Hepatocyte (in vitro differentiated cells): ENCODE data around the gene POU2AF3. TPM values are rescaled to one million over a fixed set of nuclear protein-coding genes. Genes with fewer than 3 reads are reported as not detected.

Experiments
- DNase-seq: peaks from one replicate; pipeline ENCODE4 v3.0.0-alpha.2; 2016; ENCODE audit warnings: low spot score
- H2AFZ ChIP-seq: fragments of 200-600 bp; sonication (generic); 2 replicates; pipeline ENCODE4 v1.6.0; 2016; ENCODE audit warnings: antibody characterized with exemption, mild to moderate bottlenecking
- H3K27ac ChIP-seq: fragments of 200-600 bp; sonication (generic); 2 replicates; pipeline ENCODE4 v1.5.1; 2016; ENCODE audit warnings: mild to moderate bottlenecking
- H3K27me3 ChIP-seq: fragments of 200-600 bp; sonication (generic); 2 replicates; pipeline ENCODE4 v1.6.1; 2016
- H3K36me3 ChIP-seq: fragments of 200-600 bp; sonication (generic); replicated peaks from 2 replicates; pipeline ENCODE4 v1.5.1; 2016; ENCODE audit warnings: low read depth; ENCODE audit not compliant: insufficient read depth
- H3K4me1 ChIP-seq: fragments of 200-600 bp; sonication (generic); 2 replicates; pipeline ENCODE4 v1.5.1; 2016; ENCODE audit warnings: mild to moderate bottlenecking, moderate library complexity; ENCODE audit not compliant: insufficient read depth
- H3K4me2 ChIP-seq: fragments of 200-600 bp; sonication (generic); 2 replicates; pipeline ENCODE4 v1.6.0; 2016
- H3K4me3 ChIP-seq: fragments of 200-600 bp; sonication (generic); 2 replicates; pipeline ENCODE4 v1.5.1; 2016; ENCODE audit warnings: mild to moderate bottlenecking
- H3K79me2 ChIP-seq: fragments of 200-600 bp; sonication (generic); 2 replicates; pipeline ENCODE4 v1.6.0; 2017; ENCODE audit warnings: mild to moderate bottlenecking
- H3K9me2 ChIP-seq: fragments of 200-600 bp; sonication (generic); replicated peaks from 2 replicates; pipeline ENCODE4 v1.6.0; 2017; ENCODE audit warnings: mild to moderate bottlenecking; ENCODE audit not compliant: insufficient read depth
- H3K9me3 ChIP-seq: fragments of 200-600 bp; sonication (generic); 2 replicates; pipeline ENCODE4 v1.5.1; 2016; ENCODE audit warnings: low read depth, mild to moderate bottlenecking
- H4K20me1 ChIP-seq: fragments of 200-600 bp; sonication (generic); 2 replicates; pipeline ENCODE4 v1.6.0; 2016; ENCODE audit warnings: mild to moderate bottlenecking; ENCODE audit not compliant: insufficient read depth, poor library complexity, severe bottlenecking
- EZH2 ChIP-seq: fragments of 200-600 bp; sonication (generic); IDR thresholded peaks from 2 replicates; pipeline ENCODE4 v1.6.1; 2016; ENCODE audit warnings: antibody characterized with exemption, mild to moderate bottlenecking, borderline replicate concordance
- EZH2phosphoT487 ChIP-seq: fragments of 200-600 bp; sonication (generic); IDR thresholded peaks from one replicate; pipeline ENCODE4 v1.6.1; 2018; ENCODE audit warnings: antibody characterized with exemption, mild to moderate bottlenecking, low read depth, moderate library complexity; ENCODE audit not compliant: unreplicated experiment, severe bottlenecking
- WGBS: methylation state at CpG from one replicate; pipeline ENCODE4 v1.1.6; 2016; ENCODE audit warnings: low lambda C conversion rate; ENCODE audit errors: missing lambda C conversion rate; 5-methylcytosine and 5-hydroxymethylcytosine counted together
- polyA plus RNA-seq: library from polyadenylated mRNA; unstranded; fragments of >200 nt; fragmentation: Nextera tagmentation; extraction: Ambion mirVana; gene quantifications from 2 replicates; pipeline ENCODE4 v1.2.1, GENCODE V29; 2016
- total RNA-seq: library from RNA; depleted of rRNA; stranded (reverse); fragments of >200 nt; gene quantifications from 2 replicates; pipeline ENCODE4 v1.2.3, GENCODE V29; 2014
- TF ChIP-seq, protein P1 (sequence below): fragments of 200-600 bp; sonication (generic); IDR thresholded peaks from 2 replicates; pipeline ENCODE4 v1.5.1; 2016; ENCODE audit warnings: antibody characterized with exemption, mild to moderate bottlenecking; ENCODE audit not compliant: poor library complexity

The POU2AF3 gene
- total and polyA plus RNA-seq, 2 experiments from 2014 or later = 2.5 to 3.0 TPM

DNA sequence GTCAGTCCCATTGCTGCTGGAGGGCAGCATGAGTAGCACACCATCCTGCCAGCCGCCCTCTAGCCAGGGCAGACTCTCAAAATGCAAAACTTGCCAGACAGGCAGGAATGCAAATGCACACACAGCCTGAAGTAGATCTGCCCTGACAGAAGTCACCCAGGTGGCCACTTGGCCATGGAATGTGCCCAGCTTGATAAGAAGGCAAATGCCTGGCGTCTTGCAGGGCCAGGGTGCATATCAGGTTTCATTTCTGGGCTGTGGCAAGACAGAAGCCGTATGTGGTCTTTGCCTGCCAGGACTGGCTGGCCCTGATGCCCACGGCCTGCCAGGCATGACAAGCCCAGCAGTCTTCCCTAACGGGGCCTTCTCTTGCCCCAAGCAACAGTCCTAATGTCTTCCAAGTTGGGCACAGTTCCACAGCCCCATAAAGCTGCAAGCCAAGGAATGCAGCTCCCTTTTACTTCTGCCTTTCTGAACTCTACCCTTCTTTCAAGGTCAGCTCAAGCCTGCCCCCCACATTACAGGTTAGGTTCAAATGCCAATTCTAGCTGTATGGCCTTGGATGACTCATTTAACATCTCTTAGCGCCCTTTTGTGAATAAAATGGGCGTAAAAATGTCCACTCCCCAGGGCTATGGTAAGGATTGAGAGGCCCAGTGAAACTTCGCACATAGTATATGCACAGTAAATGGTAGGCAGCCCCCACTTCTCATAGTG lies 29.7 kb downstream of the POU2AF3 start:
- no peak overlapping the region for H3K4me3 ChIP-seq
- no peak for TF ChIP-seq EZH2phosphoT487
- TF ChIP-seq, protein P1, sequence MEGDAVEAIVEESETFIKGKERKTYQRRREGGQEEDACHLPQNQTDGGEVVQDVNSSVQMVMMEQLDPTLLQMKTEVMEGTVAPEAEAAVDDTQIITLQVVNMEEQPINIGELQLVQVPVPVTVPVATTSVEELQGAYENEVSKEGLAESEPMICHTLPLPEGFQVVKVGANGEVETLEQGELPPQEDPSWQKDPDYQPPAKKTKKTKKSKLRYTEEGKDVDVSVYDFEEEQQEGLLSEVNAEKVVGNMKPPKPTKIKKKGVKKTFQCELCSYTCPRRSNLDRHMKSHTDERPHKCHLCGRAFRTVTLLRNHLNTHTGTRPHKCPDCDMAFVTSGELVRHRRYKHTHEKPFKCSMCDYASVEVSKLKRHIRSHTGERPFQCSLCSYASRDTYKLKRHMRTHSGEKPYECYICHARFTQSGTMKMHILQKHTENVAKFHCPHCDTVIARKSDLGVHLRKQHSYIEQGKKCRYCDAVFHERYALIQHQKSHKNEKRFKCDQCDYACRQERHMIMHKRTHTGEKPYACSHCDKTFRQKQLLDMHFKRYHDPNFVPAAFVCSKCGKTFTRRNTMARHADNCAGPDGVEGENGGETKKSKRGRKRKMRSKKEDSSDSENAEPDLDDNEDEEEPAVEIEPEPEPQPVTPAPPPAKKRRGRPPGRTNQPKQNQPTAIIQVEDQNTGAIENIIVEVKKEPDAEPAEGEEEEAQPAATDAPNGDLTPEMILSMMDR = no peak
- no peak for TF ChIP-seq EZH2
- no peaks in the 10 kb centered on the region for H3K9me2 ChIP-seq
- no peak overlapping the region for H3K4me2 ChIP-seq
- no peaks in the 10 kb centered on the region for H3K79me2 ChIP-seq
- H3K36me3 ChIP-seq = no peaks in the 10 kb centered on the region
- no peaks in the 10 kb centered on the region for H3K27me3 ChIP-seq
- no peak overlapping the region for H3K27ac ChIP-seq
- H3K9me3 ChIP-seq = no peaks in the 10 kb centered on the region
- WGBS = 68% methylated on average over 8 of the region's 8 CpGs
- H3K4me1 ChIP-seq = peaks cover 10% of the 10 kb centered on the region
- no peak overlapping the region for H2AFZ ChIP-seq
- no peaks in the 10 kb centered on the region for H4K20me1 ChIP-seq
- DNase-seq = no peak

DNA sequence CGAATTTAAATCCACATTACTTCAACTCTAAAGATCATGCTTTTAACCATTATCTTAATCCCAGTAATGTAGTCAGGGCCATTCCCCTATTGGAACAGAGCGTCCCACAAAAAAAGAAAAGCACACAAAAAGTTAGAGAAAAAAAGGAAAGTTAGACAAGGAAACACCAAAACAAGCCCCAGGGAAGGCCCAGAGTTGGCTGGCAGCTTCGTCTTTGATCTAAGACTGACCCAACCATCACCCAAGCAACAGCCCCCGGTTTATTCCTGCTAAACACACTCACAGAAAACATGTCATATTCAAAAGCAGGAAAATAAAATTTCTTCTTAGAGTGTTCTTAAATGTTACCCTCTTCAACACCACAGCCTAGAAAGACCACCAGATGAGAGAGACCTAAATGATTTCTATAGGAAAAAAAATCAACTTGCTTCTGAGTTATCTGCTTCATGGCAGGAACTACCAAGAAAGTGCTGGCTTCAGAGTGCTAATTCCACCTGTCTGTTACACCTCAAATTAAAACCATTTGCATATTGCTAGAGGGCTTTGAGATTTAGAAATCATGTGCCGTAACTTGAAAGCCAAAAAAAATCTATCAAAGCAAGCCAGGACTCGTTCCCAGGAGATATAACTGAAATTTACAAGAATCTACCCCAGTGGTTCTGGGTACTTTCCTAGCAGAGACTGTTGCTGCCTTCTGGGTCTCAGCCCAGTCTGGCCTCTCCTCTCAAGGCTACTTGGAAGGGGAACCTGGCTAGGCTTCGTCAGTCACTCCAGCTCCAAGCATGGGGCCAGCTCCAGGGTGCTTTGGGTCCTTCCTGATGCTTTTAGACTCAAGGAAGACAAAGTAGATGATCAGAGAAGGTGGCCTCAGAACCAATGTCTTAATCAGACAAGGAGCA lies 31.2 kb downstream of the POU2AF3 start:
- no peaks in the 10 kb centered on the region for H4K20me1 ChIP-seq
- H3K4me3 ChIP-seq = no peak overlapping the region
- WGBS = 85% methylated on average over 7 of the region's 7 CpGs
- no peak overlapping the region for H3K4me2 ChIP-seq
- no peaks in the 10 kb centered on the region for H3K9me3 ChIP-seq
- H2AFZ ChIP-seq = no peak overlapping the region
- DNase-seq = no peak
- no peaks in the 10 kb centered on the region for H3K27me3 ChIP-seq
- peaks cover 21% of the 10 kb centered on the region for H3K4me1 ChIP-seq
- H3K9me2 ChIP-seq = no peaks in the 10 kb centered on the region
- H3K27ac ChIP-seq = no peak overlapping the region
- H3K79me2 ChIP-seq = no peaks in the 10 kb centered on the region
- no peaks in the 10 kb centered on the region for H3K36me3 ChIP-seq
- no peak for TF ChIP-seq EZH2phosphoT487
- TF ChIP-seq, protein P1 = no peak
- no peak for TF ChIP-seq EZH2

DNA sequence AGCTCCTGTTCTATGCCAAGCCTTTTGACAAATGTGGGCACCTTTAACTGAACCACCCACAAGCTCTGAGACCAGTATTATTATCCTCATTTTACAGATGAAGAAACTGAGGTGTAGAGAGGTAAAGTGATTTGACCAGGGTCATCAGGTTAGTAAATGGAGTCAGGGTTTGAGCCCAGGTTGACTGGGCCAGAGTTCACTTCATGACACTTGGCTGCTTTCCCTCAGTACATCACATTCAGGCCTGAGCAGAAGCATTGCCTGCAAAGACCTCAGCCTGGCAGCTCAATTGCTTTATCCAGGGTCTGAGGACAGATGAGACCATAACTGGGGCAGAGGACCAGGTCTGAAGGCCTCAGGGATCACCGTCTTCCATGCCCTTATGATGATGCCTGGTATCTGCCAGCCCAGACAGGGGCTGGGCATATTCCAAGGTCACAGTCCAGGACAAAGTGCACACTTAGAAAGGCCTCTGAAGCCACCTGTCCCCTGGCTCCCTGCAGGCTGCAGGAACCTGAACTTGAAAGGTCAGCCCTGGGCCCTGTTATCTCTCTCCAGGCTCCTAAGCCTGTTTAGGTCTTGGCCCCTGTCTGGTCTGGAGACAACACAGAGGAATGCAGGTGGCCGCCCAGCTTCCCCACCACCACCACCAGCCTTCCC lies 32.0 kb downstream of the POU2AF3 start:
- Histone ChIP-seq H3K79me2 (no peaks in the 10 kb centered on the region), H2AFZ (no peak overlapping the region), H3K4me1 (peaks cover 24% of the 10 kb centered on the region), H3K9me2 (no peaks in the 10 kb centered on the region), H3K27ac (no peak overlapping the region), H3K9me3 (no peaks in the 10 kb centered on the region), H3K4me2 (no peak overlapping the region), H3K36me3 (no peaks in the 10 kb centered on the region), H4K20me1 (no peaks in the 10 kb centered on the region), H3K4me3 (no peak overlapping the region), H3K27me3 (no peaks in the 10 kb centered on the region)
- no peak for TF ChIP-seq EZH2
- WGBS = 87% methylated on average over 2 of the region's 2 CpGs
- no peak for DNase-seq
